B cell (primary cell): Measurements from ENCODE around the gene DLX6. TPM values are rescaled to one million over a fixed set of nuclear protein-coding genes. Genes with fewer than 3 reads are reported as not detected.

Experiments
- ATAC-seq: fragments of 200-7000 bp; cut with Tn5 transposase; one replicate; pipeline ENCODE4 v1.10.0; 2021; ENCODE audit warnings: low read depth, mild to moderate bottlenecking, moderate number of reproducible peaks, moderate library complexity
- CTCF ChIA-PET: fragments of 350-600 bp; sonication (Branson Sonifier 250); formaldehyde crosslinking; loops from one replicate; lab custom pipeline; 2021; ENCODE audit warnings: antibody characterized with exemption, inconsistent platforms; lab: Charles Lee
- POLR2A ChIA-PET: fragments of 350-600 bp; sonication (Branson Sonifier 250); formaldehyde crosslinking; loops from one replicate; lab custom pipeline; 2021; ENCODE audit warnings: antibody characterized with exemption; lab: Charles Lee
- DNase-seq: peaks from one replicate; pipeline ENCODE4 v3.0.0; 2013
- H2AFZ ChIP-seq: 2 replicates; pipeline ENCODE4 v1.6.1; 2012; ENCODE audit warnings: mild to moderate bottlenecking, low read depth, low read length; ENCODE audit not compliant: insufficient read depth, poor library complexity, severe bottlenecking
- H3K27ac ChIP-seq, 2 donors: 1 replicate in 1 of 2; 2 replicates in 1 of 2; pipeline ENCODE4 v1.5.1; 2012 to 2013; ENCODE audit warnings: low read length in 2 of 2, mild to moderate bottlenecking in 2 of 2, moderate library complexity in 1 of 2
- H3K27me3 ChIP-seq, 4 experiments: fragments of 200-600 bp in 1 of 4; sonication (generic) in 1 of 4; replicated peaks in 1 of 4; 1 replicate in 2 of 4; 2 replicates in 2 of 4; pipeline versions ENCODE4 v1.6.1 to v1.7.0; 2013 to 2016; ENCODE audit warnings: low read length in 3 of 4, mild to moderate bottlenecking in 2 of 4, mixed read lengths in 1 of 4, moderate library complexity in 1 of 4; ENCODE audit not compliant: insufficient read depth in 4 of 4, control insufficient read depth in 3 of 4; ENCODE audit errors: control extremely low read depth in 1 of 4
- H3K36me3 ChIP-seq, 2 experiments: replicated peaks in 1 of 2; 1 replicate in 1 of 2; 2 replicates in 1 of 2; pipeline versions ENCODE4 v1.6.1 to v1.7.1; 2013; ENCODE audit warnings: low read length in 1 of 2; ENCODE audit not compliant: insufficient read depth in 2 of 2, control insufficient read depth in 1 of 2; ENCODE audit errors: control extremely low read depth in 1 of 2, extremely low read depth in 1 of 2
- H3K4me1 ChIP-seq, 2 donors: fragments of 200-600 bp in 1 of 2; sonication (generic) in 1 of 2; 1 replicate in 1 of 2; 2 replicates in 1 of 2; pipeline versions ENCODE4 v1.5.1 to v1.6.1; 2013 to 2017; ENCODE audit warnings: low read length in 2 of 2; ENCODE audit not compliant: control insufficient read depth in 2 of 2, insufficient read depth in 2 of 2
- H3K4me2 ChIP-seq: replicated peaks from 2 replicates; pipeline ENCODE3; 2012; ENCODE audit warnings: mild to moderate bottlenecking, low read depth, low read length; ENCODE audit not compliant: poor library complexity, severe bottlenecking
- H3K4me3 ChIP-seq, 5 experiments: fragments of 200-600 bp in 1 of 5; sonication (generic) in 1 of 5; 1 replicate in 3 of 5; 2 replicates in 2 of 5; pipeline versions ENCODE4 v1.5.1 to v1.7.0; 2011 to 2016; ENCODE audit warnings: low read length in 4 of 5, mild to moderate bottlenecking in 4 of 5, low read depth in 2 of 5, control low read depth in 1 of 5, moderate library complexity in 1 of 5; ENCODE audit not compliant: insufficient read depth in 1 of 5; ENCODE audit errors: control extremely low read depth in 1 of 5, extremely low read depth in 1 of 5
- H3K79me2 ChIP-seq: fragments of 200-600 bp; sonication (generic); one replicate; pipeline ENCODE4 v1.6.0; 2016; ENCODE audit warnings: low read length; ENCODE audit not compliant: control insufficient read depth, insufficient read depth
- H3K9ac ChIP-seq: fragments of 200-600 bp; sonication (generic); 2 replicates; pipeline ENCODE4 v1.6.1; 2017; ENCODE audit warnings: mild to moderate bottlenecking, low read length, moderate library complexity
- H3K9me3 ChIP-seq, 3 donors: one replicate each; pipeline versions ENCODE4 v1.6.1 to v1.7.1; 2013; ENCODE audit warnings: low read length in 2 of 3; ENCODE audit not compliant: control insufficient read depth in 2 of 3, insufficient read depth in 1 of 3; ENCODE audit errors: control extremely low read depth in 1 of 3
- H4K20me1 ChIP-seq: 2 replicates; pipeline ENCODE4 v1.6.0; 2012; ENCODE audit warnings: mild to moderate bottlenecking, low read length; ENCODE audit not compliant: insufficient read depth, control insufficient read depth, poor library complexity, severe bottlenecking
- H3K27ac Mint-ChIP-seq: one replicate; pipeline ENCODE4 v1.8.0; 2021; ENCODE audit warnings: mixed read lengths
- H3K27me3 Mint-ChIP-seq: one replicate; pipeline ENCODE4 v1.8.0; 2021; ENCODE audit warnings: mixed read lengths
- H3K4me1 Mint-ChIP-seq: one replicate; pipeline ENCODE4 v1.8.0; 2021; ENCODE audit warnings: mixed read lengths
- H3K4me3 Mint-ChIP-seq: one replicate; pipeline ENCODE4 v1.8.0; 2021; ENCODE audit warnings: mixed read lengths
- H3K9me3 Mint-ChIP-seq: one replicate; pipeline ENCODE4 v1.8.0; 2022; ENCODE audit warnings: mixed read lengths; ENCODE audit not compliant: insufficient read depth
- EZH2 ChIP-seq: IDR thresholded peaks from 2 replicates; pipeline ENCODE4 v1.6.1; 2012; ENCODE audit warnings: borderline replicate concordance, low read depth, mild to moderate bottlenecking, moderate library complexity, low read length; ENCODE audit not compliant: insufficient read depth, poor library complexity, severe bottlenecking
- WGBS: methylation state at CpG from one replicate; pipeline ENCODE4 v1.1.5; 2013; ENCODE audit warnings: missing lambda C conversion rate; ENCODE audit not compliant: insufficient coverage; 5-methylcytosine and 5-hydroxymethylcytosine counted together
- intact Hi-C: fragments of 100-400 bp; cut with micrococcal nuclease; formaldehyde crosslinking; loops from one replicate; pipeline ENCODE4 v1.10.0; 2022
- polyA plus RNA-seq: library from polyadenylated mRNA; depleted of rRNA; stranded (reverse); fragments of >200 nt; gene quantifications from 2 replicates; pipeline ENCODE4 v1.2.3, GENCODE V29; 2012
- total RNA-seq, 2 donors: library from RNA; stranded (reverse); fragments of 120-200 nt in 1 of 2; gene quantifications; 1 replicate in 1 of 2; 2 replicates in 1 of 2; pipeline versions ENCODE4 v1.2.3 to v1.2.4, GENCODE V29; 2013 to 2022
- TF ChIP-seq, protein P1 (sequence below): fragments of 200-600 bp; IDR thresholded peaks from one replicate; pipeline ENCODE4 v1.8.0; 2022; ENCODE audit warnings: antibody characterized with exemption, mild to moderate bottlenecking

DLX6 gene
- total and polyA plus RNA-seq, 2 donors (not counting 1 experiment from before 2014, with no cell fraction given) = not detected

- peaks cover 0 to 4% of the 10 kb centered on the region in 2 donors for H3K4me1 ChIP-seq
- no peaks in the 10 kb centered on the region for H3K36me3 ChIP-seq
- Mint-ChIP-seq H3K9me3 (no peaks in the 10 kb centered on the region), H3K4me3 (no peak overlapping the region), H3K27me3 (peaks cover 88% of the 10 kb centered on the region), H3K4me1 (peaks cover 4% of the 10 kb centered on the region), H3K27ac (no peak overlapping the region)
- DNase-seq (no peak), ATAC-seq (no peak)
- WGBS = 9% methylated on average over 20 of the region's 32 CpGs
- no peaks in the 10 kb centered on the region for H3K79me2 ChIP-seq
- TF ChIP-seq, protein P1, sequence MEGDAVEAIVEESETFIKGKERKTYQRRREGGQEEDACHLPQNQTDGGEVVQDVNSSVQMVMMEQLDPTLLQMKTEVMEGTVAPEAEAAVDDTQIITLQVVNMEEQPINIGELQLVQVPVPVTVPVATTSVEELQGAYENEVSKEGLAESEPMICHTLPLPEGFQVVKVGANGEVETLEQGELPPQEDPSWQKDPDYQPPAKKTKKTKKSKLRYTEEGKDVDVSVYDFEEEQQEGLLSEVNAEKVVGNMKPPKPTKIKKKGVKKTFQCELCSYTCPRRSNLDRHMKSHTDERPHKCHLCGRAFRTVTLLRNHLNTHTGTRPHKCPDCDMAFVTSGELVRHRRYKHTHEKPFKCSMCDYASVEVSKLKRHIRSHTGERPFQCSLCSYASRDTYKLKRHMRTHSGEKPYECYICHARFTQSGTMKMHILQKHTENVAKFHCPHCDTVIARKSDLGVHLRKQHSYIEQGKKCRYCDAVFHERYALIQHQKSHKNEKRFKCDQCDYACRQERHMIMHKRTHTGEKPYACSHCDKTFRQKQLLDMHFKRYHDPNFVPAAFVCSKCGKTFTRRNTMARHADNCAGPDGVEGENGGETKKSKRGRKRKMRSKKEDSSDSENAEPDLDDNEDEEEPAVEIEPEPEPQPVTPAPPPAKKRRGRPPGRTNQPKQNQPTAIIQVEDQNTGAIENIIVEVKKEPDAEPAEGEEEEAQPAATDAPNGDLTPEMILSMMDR = no peak
- TF ChIP-seq EZH2 = no peak
- intact Hi-C loops = no loop called here
- H3K4me3 ChIP-seq = no peak overlapping the region
- no peak overlapping the region for H3K9ac ChIP-seq
- no peaks in the 10 kb centered on the region for H4K20me1 ChIP-seq
- H3K4me2 ChIP-seq = no peak overlapping the region
- H3K9me3 ChIP-seq = peaks cover 0 to 33% (median 2%) of the 10 kb centered on the region in 3 donors
- POLR2A ChIA-PET = no interaction called here
- CTCF ChIA-PET = no interaction called here
- H3K27me3 ChIP-seq = peaks cover 2 to 82% (median 69%) of the 10 kb centered on the region in 4 experiments
- H3K27ac ChIP-seq = no peak overlapping the region
- no peak overlapping the region for H2AFZ ChIP-seq
Observed at GRCh38 chr7:96996111-96996957, 9.0 kb upstream of the DLX6 start.

GRCh38 chr7:96996958-96997511 is 8.3 kb upstream of the DLX6 start:
- Histone ChIP-seq H3K36me3 (no peaks in the 10 kb centered on the region), H3K4me1 (peaks cover 0 to 4% of the 10 kb centered on the region in 2 donors), H3K27ac (no peak overlapping the region), H3K4me3 (no peak overlapping the region), H3K9me3 (peaks cover 0 to 36% (median 0%) of the 10 kb centered on the region in 3 donors), H3K79me2 (no peaks in the 10 kb centered on the region), H4K20me1 (no peaks in the 10 kb centered on the region), H3K4me2 (no peak overlapping the region), H2AFZ (no peak overlapping the region), H3K27me3 (peaks cover 2 to 89% (median 70%) of the 10 kb centered on the region in 4 experiments), H3K9ac (no peak overlapping the region)
- H3K4me3 Mint-ChIP-seq = no peak overlapping the region
- DNase-seq (no peak), ATAC-seq (no peak)
- ChIA-PET CTCF (no interaction called here), POLR2A (no interaction called here)
- peaks cover 4% of the 10 kb centered on the region for H3K4me1 Mint-ChIP-seq
- intact Hi-C loops = no loop called here
- H3K27me3 Mint-ChIP-seq = peaks cover 87% of the 10 kb centered on the region
- H3K9me3 Mint-ChIP-seq = no peaks in the 10 kb centered on the region
- H3K27ac Mint-ChIP-seq = no peak overlapping the region
- TF ChIP-seq EZH2 = no peak
- TF ChIP-seq, protein P1 = no peak
- 8% methylated on average over 4 of the region's 14 CpGs for WGBS
